Measurements from ENCODE around the gene KANK4. TPM values are rescaled to one million over a fixed set of nuclear protein-coding genes. Genes with fewer than 3 reads are reported as not detected.

KANK4 gene
- total RNA-seq, 1 experiment from 2014 or later: 0.80 TPM

DNA sequence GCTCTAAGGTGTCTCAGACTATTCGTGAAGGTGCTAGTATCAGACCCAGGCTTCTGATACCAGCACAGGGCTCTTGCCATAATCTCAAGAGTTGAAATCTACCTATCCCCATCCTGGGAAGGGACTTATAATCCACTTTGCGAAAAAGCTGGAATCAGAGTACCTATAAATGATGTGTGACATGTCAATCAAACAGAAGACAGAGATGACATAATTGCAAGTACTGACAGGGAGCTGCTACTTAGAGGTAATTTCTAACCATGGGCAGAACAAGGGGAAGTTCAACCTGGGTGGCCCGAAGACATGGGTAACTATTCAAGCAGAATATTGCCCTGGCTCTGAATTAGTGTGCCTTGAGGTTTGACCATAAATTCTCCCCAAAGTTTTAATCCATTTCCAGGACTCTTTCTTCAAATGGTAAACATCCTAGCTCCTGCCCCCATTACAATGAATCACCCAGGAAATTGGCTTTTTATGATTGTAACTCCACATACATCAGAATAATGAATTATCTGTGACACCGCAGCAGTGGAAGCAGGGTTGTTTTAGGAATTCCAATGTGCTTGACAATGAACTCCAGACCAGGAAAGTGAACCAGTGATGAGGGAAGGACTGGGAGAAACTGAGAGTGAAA is 37.2 kb downstream of the KANK4 start:
- Histone ChIP-seq H3K27me3 (ENCODE audit: control insufficient read depth, insufficient read depth, low read length) (peaks cover 44% of the 10 kb centered on the region), H3K36me3 (replicated peaks; ENCODE audit: control insufficient read depth, insufficient read depth, low read length) (no peaks in the 10 kb centered on the region), H3K4me3 (ENCODE audit: insufficient read depth, low read depth, low read length) (no peak overlapping the region)
- DNase-seq: no peak

DNA sequence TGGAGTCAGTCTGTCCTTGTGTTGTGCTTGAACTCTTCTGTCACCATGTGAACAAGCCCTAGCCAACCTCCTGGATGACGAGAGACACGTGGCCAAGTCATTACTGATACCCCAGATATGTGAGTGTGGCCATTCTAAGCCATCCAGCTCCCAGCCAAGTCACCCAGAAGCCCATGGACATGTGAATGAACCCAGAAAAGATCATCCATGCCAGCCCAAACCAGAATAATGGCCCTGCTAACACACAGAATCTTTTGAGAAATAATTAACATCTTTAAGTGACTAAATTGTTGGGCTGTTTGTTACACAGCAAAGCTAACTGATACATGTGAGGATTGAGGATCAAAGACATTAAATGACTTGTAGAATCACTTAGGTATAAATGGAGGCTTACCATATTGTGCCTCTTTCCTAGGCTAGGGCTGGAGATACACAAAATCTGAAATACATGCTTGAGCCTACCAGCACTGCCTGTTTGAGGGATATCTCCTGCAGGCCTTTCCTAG is 38.2 kb downstream of the KANK4 start:
- Histone ChIP-seq H3K36me3 (replicated peaks; ENCODE audit: control insufficient read depth, insufficient read depth, low read length) (no peaks in the 10 kb centered on the region), H3K27me3 (ENCODE audit: control insufficient read depth, insufficient read depth, low read length) (peaks cover 34% of the 10 kb centered on the region), H3K4me3 (ENCODE audit: insufficient read depth, low read depth, low read length) (no peak overlapping the region)
- DNase-seq: no peak

DNA sequence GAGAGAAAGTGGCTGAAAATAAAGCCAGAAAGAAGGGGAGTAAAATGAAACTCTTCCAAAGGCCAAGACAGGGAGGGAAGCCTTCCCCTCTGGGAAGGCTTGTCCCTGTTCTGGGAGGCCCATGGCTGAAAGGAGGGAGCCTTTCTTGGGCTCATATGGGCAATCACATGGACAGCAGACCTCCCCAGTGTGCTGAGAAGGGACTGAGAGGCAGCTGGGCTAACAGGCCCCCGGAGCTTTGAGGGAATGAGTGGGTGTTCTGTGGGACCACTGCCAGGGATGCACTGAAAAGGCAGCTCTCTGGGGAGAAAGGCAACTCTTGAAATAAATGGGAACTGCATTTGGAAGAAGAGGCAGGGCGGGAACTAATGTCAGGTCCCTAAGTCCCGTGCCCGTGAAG is 39.1 kb downstream of the KANK4 start:
- no peak overlapping the region for H3K4me3 ChIP-seq (ENCODE audit: insufficient read depth, low read depth, low read length)
- H3K36me3 ChIP-seq (replicated peaks; ENCODE audit: control insufficient read depth, insufficient read depth, low read length): no peaks in the 10 kb centered on the region
- peaks cover 25% of the 10 kb centered on the region for H3K27me3 ChIP-seq (ENCODE audit: control insufficient read depth, insufficient read depth, low read length)
- DNase-seq: no peak

DNA sequence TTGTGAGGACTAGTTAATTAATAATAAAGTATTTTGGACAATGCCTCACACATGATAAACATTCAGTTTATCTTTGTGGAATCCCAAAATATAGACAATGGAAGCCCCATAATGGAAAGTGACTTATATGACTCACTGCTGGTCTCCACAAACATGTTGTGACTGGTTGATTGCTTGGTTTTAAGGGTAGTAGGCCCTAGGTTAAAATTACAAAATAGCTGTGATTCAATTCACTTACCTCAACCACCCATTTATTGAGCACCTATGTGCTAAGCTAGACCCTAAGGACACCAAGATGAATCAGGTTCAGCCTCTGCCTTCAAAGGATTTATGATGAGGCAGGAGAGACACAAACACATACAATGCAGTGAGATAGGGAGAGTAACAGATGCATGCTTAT is 42.4 kb downstream of the KANK4 start:
- Histone ChIP-seq H3K4me3 (ENCODE audit: insufficient read depth, low read depth, low read length) (no peak overlapping the region), H3K27me3 (ENCODE audit: control insufficient read depth, insufficient read depth, low read length) (no peaks in the 10 kb centered on the region; the same call in 1 of the 2 replicates), H3K36me3 (replicated peaks; ENCODE audit: control insufficient read depth, insufficient read depth, low read length) (no peaks in the 10 kb centered on the region)
- no peak for DNase-seq

DNA sequence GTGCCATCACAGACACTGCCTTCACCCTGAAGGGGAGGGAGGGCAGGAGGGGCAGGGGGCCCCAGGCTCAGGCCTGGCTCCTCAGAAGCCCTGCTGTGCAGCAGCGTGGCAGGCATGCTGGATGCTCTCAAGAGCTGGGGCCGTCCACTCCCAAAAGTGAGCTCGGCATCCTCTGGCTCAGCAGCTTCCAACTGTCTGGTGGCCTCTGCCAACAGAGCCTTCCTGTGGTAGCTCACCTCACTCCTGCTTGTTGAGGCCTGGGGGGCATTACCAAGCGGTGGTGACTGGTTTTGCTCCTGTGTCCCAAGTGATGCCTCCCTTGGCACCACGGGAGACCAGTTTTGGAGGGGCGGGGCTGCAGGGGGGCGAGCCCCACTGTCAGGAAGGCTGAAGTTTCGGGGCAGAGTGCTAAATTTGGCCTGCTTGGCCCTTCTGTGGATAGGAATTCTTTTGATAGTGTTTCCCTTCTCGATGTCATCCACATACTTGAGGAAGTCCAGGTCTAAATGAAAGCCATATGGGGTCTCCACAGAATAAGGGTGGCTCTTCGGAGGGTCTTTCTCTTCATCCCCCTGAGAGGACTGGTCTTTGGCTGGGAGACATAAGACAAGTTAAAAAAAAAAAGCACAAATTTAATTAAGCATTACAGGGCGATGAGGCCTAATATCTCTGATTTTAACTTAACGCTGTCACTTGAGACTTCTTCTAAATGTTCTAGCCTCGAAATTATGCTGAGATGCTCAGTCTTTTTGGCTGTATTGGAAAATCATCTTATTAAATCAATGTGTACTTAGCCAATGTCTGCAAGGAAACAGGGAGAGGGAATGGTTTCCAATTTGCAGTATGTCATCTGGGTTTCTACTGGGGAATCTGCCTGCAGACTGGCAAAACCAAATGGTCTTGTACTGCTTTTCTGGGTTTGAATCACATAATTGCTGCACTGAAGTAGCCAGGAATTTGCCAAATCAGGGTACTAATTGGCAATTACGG is 44.4 kb downstream of the KANK4 start:
- Histone ChIP-seq H3K4me3 (ENCODE audit: insufficient read depth, low read depth, low read length) (no peak overlapping the region), H3K36me3 (replicated peaks; ENCODE audit: control insufficient read depth, insufficient read depth, low read length) (no peaks in the 10 kb centered on the region), H3K27me3 (ENCODE audit: control insufficient read depth, insufficient read depth, low read length) (no peaks in the 10 kb centered on the region; the same call in 1 of the 2 replicates)
- DNase-seq: no peak

DNA sequence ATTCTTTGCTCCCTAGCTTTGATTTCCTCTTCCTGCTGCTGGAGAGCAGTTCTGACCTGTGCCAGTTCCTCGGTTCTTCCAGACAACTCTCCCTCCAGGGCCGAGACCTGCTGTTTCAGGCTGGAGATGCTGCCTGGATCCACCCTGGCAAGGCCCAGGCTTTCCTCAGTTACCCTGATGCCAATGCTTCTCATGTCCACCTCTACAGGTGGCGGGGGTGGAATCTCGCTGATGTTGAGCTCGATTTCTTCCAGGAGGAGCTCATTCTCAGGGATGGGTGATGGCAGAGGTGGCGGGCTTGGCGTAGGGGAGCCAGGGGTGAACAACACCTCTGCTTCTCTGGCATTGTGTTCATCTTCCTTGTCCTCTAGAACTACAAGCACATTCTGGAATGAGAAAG is 45.3 kb downstream of the KANK4 start:
- Histone ChIP-seq H3K27me3 (ENCODE audit: control insufficient read depth, insufficient read depth, low read length) (no peaks in the 10 kb centered on the region; the same call in 1 of the 2 replicates), H3K36me3 (replicated peaks; ENCODE audit: control insufficient read depth, insufficient read depth, low read length) (no peaks in the 10 kb centered on the region), H3K4me3 (ENCODE audit: insufficient read depth, low read depth, low read length) (no peak overlapping the region)
- no peak for DNase-seq

DNA sequence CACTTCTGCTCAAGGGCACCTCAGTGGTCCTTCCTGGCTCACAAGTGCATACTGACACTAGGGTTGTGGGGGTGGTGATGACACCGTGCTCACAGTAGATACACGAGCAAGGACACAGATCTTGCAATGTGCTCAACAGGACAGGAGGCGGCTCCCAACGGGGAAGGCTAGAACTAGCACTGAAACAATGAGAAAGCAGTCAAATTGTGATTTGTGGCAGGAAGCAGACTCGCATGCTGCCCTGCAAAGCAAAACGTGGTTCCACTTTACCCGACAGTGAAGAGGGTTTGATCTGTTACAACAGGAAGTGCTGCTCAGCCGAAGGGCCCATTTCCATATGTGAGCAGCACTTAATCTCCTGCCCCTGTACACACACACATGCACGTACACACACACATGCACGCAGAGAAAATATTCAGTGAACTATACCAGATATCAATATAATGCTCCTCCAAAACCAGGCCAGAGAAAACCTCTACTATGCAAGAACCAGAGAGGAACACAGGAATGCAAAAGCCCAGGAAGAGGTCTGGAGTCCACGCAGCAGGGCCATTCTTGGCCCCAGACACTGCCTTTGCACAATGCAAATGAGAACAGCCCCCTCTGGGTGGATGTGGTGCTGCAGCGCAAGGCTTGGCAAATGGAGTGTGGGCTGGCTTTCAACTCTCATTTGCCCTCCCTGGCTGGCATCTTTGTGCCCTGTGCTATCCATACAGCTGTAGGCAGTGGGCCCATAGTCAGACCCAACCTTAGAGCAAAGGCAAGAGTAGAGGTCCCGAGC is 47.1 kb downstream of the KANK4 start:
- Histone ChIP-seq H3K36me3 (replicated peaks; ENCODE audit: control insufficient read depth, insufficient read depth, low read length) (no peaks in the 10 kb centered on the region), H3K4me3 (ENCODE audit: insufficient read depth, low read depth, low read length) (no peak overlapping the region), H3K27me3 (ENCODE audit: control insufficient read depth, insufficient read depth, low read length) (no peaks in the 10 kb centered on the region; the same call in 1 of the 2 replicates)
- DNase-seq: peak; percentile 66

DNA sequence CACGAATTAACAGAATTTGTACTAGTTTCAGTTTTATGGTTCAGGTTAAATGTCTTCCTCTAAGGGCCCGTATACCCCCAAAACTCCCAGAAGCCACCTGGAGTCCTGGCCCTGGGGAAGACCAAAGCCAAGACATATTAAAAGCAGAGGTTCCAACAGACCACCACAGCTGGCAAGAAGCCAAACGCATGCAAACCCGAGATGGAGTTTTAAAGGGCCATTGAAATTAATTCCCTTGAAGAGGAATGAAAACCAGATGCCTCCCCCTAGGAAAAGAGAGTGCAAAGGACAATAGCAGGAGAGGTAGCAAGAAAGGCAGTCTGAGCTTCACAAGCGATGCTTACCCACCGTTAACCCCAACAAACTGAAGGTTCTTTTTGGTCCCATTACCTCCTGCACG is 48.1 kb downstream of the KANK4 start:
- no peaks in the 10 kb centered on the region; the same call in 1 of the 2 replicates for H3K27me3 ChIP-seq (ENCODE audit: control insufficient read depth, insufficient read depth, low read length)
- no peaks in the 10 kb centered on the region for H3K36me3 ChIP-seq (replicated peaks; ENCODE audit: control insufficient read depth, insufficient read depth, low read length)
- H3K4me3 ChIP-seq (ENCODE audit: insufficient read depth, low read depth, low read length): no peak overlapping the region
- no peak for DNase-seq

DNA sequence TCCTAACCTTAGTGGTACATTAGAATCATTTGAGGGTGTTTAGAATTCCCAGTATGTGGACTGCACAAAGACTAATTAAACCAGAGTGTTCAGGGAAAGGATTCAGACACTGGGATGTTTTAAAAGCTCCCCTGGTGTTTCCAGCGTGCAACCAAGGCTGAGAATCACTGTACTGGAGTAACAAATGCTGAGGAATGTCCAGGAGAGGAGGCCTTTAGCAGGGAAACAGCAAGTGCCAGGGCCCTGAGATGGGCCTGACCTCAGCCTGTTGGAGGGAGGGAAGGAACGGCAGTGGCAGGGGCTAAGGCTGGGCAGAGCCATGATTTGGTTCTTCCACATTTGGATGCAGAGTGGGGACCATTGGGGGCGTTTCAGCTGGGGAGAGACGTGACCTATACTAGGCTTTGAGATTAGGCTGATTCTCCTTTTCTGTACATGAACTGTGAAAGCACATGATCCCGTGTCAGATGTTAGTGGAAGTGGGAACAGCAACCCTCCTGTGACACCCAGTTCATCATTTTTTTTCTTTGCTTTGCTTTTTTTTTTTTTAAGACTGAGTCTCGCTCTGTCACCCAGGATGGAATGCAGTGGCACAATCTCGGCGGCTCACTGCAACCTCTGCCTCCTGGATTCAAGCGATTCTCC is 49.3 kb downstream of the KANK4 start:
- Histone ChIP-seq H3K4me3 (ENCODE audit: insufficient read depth, low read depth, low read length) (no peak overlapping the region), H3K36me3 (replicated peaks; ENCODE audit: control insufficient read depth, insufficient read depth, low read length) (no peaks in the 10 kb centered on the region), H3K27me3 (ENCODE audit: control insufficient read depth, insufficient read depth, low read length) (no peaks in the 10 kb centered on the region; the same call in 1 of the 2 replicates)
- no peak for DNase-seq

DNA sequence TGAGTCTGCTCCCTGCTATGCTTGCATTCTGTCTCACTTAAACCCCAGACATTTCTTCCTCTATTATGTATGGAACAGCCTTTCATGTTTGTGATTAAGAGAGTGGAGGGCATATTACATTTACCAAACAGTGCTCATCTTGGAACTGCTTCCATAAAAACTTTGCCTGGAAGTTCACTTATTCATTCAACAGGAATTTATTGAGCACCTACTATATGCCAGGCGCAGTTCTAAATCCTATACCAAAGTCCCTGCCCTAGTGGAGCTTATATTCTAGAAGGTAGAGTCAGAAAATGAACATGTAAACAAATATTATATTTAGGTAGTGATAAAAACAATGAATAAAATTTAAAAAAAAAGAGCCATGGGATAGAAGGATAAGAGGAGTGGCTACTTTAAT is 49.8 kb downstream of the KANK4 start:
- H3K27me3 ChIP-seq (ENCODE audit: control insufficient read depth, insufficient read depth, low read length): no peaks in the 10 kb centered on the region; the same call in 1 of the 2 replicates
- no peak for DNase-seq
- no peak overlapping the region for H3K4me3 ChIP-seq (ENCODE audit: insufficient read depth, low read depth, low read length)
- H3K36me3 ChIP-seq (replicated peaks; ENCODE audit: control insufficient read depth, insufficient read depth, low read length): no peaks in the 10 kb centered on the region

DNA sequence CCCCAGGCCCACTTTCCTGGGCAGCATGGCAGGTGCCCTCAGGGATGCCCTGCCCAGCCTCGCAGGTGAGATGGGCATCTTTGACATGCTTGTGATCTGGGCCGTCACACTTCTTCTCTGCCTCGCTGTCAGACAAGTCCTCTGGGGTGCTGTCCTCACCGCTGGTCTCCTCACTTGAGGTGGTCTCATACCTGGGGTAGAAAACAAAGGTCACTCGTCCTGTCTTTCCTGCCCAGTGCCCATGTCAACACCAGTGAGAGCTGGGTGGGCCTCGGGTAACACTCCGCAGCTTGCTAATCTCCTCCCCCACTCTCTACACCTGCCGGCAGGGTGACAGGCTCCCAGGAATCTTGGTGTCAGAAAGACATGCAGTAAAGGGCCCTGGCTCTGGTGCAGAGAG is 50.9 kb downstream of the KANK4 start:
- H3K36me3 ChIP-seq (replicated peaks; ENCODE audit: control insufficient read depth, insufficient read depth, low read length): no peaks in the 10 kb centered on the region
- no peak overlapping the region for H3K4me3 ChIP-seq (ENCODE audit: insufficient read depth, low read depth, low read length)
- DNase-seq: no peak
- no peaks in the 10 kb centered on the region for H3K27me3 ChIP-seq (ENCODE audit: control insufficient read depth, insufficient read depth, low read length)

DNA sequence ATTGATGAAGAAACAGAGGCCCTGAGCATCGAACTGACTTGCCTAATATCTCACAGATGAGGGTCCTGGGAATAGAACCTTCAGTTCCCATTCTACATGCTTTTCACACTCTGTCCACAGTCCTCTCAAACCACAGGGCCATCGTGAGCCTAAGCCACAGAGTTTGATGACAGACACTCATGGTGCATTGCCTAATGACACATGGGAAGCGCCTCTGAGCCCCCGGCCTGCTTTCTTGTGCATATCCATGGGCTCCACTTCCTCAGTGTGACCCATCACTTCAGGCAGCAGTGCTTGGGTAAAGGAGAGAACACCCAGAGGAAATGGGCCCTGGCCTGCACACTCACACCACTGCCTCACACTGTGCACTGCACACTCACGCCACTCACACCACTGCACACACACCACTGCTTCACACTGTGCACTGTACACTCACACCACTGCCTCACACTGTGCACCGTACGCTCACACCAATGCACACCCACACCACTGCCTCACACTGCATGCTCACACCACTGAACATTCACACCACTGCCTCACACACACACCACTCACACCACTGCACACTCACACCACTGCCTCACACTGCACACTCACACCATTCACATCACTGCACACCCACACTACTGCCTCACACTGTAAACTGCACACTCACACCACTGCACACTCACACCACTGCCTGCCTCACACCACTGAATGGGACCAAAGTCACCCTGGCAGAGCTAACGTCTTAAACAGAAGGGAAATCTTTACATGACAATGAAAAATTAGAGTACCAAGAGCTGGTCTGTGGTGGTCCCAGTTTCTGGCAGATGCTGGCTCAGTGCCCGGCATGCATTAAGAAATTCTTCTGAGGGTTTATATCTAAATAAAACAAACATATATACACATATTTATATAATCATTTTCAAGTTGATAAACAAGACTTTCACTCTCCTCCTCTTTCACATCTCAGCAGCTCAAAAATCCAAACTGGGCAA is 53.0 kb downstream of the KANK4 start:
- H3K27me3 ChIP-seq (ENCODE audit: control insufficient read depth, insufficient read depth, low read length): no peaks in the 10 kb centered on the region
- no peak for DNase-seq
- H3K4me3 ChIP-seq (ENCODE audit: insufficient read depth, low read depth, low read length): no peak overlapping the region
- H3K36me3 ChIP-seq (replicated peaks; ENCODE audit: control insufficient read depth, insufficient read depth, low read length): no peaks in the 10 kb centered on the region

DNA sequence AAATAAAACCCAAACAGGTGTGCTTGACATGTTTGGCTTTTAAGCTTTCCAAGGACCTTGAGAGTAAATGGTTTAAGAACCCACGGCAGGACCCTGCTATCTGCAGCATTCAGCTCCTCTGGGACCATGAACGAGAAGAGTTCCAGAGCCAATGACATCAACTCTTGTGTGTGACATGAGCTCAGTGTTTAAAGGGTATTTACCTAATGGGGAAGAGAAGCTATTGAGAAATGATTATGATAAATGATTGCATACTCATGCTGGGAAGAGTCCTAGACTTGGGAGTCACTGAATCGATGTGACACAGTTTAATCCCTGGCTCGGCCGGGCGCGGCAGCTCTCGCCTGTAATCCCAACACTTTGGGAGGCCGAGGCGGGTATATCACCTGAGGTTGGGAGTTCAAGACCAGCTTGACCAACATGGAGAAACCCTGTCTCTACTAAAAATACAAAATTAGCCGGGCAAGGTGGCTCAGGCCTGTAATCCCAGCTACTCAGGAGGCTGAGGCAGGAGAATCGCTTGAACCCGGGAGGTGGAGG is 55.4 kb downstream of the KANK4 start:
- no peak overlapping the region for H3K4me3 ChIP-seq (ENCODE audit: insufficient read depth, low read depth, low read length)
- H3K27me3 ChIP-seq (ENCODE audit: control insufficient read depth, insufficient read depth, low read length): no peaks in the 10 kb centered on the region
- DNase-seq: no peak
- H3K36me3 ChIP-seq (replicated peaks; ENCODE audit: control insufficient read depth, insufficient read depth, low read length): no peaks in the 10 kb centered on the region
